Eye (tissue), 1 donor: Measurements from ENCODE around the gene DEPDC1B.
A peak's percentile ranks its signal among the peaks of the same experiment; 100 is the strongest.
"Not testable (repeated sequence)": the region's sequence is repeated elsewhere in the genome, so short reads cannot be mapped to it uniquely, and the experiment has no call there.

Experiments
- DNase-seq: peaks from one replicate; pipeline ENCODE4 v3.0.0-alpha.2; 2015

DEPDC1B gene

DNA sequence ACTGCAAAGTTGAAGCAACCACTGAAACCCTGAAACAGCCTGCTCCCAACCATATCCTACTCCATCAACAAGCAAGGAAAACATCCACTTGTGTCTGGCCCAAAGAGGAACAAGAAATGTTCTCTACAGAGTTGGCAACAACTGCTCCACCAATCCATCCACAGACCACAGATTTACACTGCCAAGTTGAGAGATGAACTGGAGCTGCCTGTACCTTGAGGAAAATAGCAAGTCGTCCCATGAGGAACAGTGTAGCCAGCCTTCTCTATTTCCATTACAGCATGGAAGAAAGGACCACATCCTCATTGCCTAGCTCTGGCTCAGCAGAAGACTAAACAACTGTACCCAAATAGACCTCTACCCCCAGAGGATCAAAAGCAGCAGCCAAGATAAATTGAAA lies 60.4 kb downstream of the DEPDC1B start:
- DNase-seq = no peak

GRCh38 chr5:60638300-60638699 lies 61.7 kb downstream of the DEPDC1B start:
- DNase-seq = no peak

GRCh38 chr5:60636644-60637043 lies 63.3 kb downstream of the DEPDC1B start:
- no peak for DNase-seq

DNA sequence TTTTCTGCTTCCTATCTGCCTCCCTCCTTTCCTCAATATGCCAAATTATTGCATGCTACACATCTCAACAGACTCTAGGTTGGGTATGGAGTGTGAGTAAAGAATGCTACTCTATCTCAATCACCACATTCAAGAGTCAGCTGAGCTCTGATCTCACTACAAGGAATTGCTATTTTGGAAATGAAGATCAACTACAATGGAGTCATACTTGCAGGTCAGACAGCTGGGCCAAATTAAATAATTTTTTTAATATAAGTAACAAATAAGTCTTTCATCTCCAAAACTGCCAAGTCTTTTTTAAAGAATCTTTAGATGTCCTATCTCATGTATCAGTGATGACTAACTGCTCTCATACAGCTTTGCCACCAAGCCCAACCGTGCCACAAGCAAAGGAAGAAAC lies 64.0 kb downstream of the DEPDC1B start:
- no peak for DNase-seq

GRCh38 chr5:60634051-60634450 lies 65.9 kb downstream of the DEPDC1B start:
- no peak for DNase-seq

DNA sequence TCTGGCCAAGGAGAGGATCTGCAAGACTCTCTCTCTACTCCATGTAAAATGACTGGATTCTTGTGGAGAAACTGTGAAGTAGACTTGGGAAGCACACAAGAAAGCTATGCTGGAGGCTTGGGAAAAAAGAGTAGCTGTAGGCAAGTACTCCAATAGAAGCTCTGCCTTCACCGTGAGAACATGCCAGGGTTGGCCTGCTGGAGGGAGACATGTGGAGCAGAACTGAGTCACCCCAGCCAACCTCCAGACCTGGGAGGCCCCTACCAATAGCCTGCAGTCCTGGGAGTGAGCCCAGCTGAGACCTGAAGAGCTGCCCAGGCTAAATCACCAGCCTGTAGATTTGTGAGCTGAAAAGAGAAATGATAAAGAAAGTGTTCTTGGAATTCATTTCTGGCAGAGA lies 66.6 kb downstream of the DEPDC1B start:
- no peak for DNase-seq

GRCh38 chr5:60632153-60632552 lies 67.8 kb downstream of the DEPDC1B start:
- no peak for DNase-seq

GRCh38 chr5:60630836-60631235 lies 69.1 kb downstream of the DEPDC1B start:
- DNase-seq = no peak

- DNase-seq = no peak
Measured at GRCh38 chr5:60630179-60630578, 69.8 kb downstream of the DEPDC1B start.

- DNase-seq = not testable (repeated sequence)
Measured at GRCh38 chr5:60624875-60625274, 75.1 kb downstream of the DEPDC1B start.

DNA sequence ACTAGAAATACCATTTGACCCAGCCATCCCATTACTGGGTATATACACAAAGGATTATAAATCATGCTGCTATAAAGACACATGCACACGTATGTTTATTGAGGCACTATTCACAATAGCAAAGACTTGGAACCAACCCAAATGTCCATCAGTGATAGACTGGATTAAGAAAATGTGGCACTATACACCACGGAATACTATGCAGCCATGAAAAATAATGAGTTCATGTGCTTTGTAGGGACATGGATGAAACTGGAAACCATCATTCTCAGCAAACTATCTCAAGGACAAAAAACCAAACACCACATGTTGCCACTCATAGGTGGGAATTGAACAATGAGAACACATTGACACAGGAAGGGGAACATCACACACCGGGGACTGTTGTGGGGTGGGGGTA lies 79.2 kb downstream of the DEPDC1B start:
- not testable (repeated sequence) for DNase-seq

- no peak for DNase-seq
Measured at GRCh38 chr5:60613826-60614225, 86.1 kb downstream of the DEPDC1B start.

- DNase-seq = no peak
Measured at GRCh38 chr5:60611099-60611740, 88.7 kb downstream of the DEPDC1B start.

GRCh38 chr5:60604771-60605170 lies 95.2 kb downstream of the DEPDC1B start:
- peak; percentile 46 for DNase-seq

- DNase-seq = no peak
Measured at GRCh38 chr5:60598424-60598823, 101.5 kb downstream of the DEPDC1B start.

- DNase-seq = no peak
Measured at GRCh38 chr5:60597572-60598320, 102.2 kb downstream of the DEPDC1B start.

DNA sequence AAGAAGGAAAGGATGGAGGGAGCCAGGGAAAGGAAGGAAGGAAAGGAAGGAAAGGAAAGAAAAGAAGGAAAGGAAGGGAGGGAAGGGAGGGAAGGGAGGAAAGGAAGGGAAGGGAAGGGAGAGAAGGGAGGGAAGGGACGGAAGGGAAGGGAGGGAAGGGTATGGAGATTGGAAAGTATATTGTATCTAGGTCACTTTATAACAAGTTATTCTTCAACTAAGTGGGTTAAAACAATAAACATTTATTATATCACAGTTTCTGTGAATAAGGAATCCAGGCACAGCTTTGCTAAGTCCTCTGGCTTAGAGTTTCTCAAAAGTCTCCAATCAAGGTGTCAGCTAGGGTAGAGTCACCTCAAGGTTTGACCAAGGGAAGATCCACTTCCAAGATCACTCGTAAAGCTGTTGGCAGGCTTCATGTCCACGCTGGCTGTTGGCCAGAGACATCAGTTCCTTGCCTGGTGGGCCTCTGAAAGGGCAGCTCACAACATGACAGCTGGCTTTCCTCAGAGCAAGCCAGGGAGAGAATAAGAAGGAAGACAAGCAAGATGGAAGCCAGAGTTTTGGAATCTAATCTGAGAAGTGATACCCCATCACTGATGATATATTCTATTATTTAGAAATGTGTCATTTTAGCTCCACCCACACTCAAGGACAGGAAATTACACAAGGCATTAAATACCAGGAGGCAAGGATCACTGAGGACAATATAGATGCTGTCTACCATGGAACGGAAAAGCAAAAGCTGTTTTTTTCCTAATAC lies 105.1 kb downstream of the DEPDC1B start:
- DNase-seq = no peak

DNA sequence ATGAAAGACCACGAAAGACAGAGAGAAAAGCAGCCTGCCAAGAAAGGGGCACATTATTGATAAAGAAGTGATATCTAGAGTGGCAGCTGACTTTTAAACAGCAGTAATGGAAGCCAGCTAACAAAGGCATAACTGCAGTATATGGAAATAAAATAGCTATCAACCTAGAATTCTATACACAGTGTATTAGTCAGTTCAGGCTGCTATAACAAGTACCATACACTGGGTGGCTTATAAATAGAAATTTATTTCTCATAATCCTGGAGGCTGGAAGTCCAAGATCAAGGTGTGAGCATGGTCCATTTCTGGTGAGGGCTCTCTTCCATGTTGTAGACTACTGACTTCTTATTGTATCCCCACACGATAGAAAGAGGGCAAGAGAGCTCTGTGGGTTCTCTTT lies 109.8 kb downstream of the DEPDC1B start:
- no peak for DNase-seq

DNA sequence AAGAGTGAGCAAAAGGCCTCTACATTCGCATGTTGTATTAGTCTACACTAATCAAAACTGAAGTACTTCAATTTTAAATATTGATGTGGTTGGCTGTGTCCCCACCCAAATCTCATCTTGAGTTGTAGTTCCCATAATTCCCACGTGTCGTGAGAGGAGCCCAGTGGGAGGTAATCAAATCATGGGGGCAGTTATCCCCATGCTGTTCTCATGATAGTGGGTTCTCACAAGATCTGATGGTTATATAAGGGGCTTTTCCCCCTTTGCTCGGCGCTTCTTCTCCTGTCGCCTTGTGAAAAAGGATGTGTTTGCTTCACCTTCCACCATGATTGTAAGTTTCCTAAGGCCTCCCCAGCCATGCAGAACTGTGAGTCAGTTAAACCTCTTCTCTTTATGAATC lies 112.7 kb downstream of the DEPDC1B start:
- not testable (repeated sequence) for DNase-seq

GRCh38 chr5:60586307-60586901 lies 113.6 kb downstream of the DEPDC1B start:
- peak; percentile 43 for DNase-seq

DNA sequence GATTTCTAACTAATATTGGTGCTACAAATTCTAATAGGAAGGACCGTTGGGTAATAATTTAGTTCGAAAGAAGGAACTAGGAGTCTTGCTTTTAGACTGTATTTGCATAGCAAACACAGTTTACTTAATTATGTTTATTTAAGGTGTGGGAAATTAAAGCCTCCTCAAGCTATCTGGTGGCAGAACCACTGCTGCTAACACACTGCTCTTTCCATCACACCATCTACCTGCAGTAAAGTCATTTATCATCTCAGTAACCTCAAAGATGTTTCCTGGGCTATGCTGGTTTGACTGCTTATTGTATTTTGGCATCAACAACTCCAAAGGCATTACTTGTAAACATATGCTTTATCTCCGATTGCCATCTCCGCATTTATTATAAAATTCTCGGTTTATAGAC lies 114.3 kb downstream of the DEPDC1B start:
- no peak for DNase-seq

DNA sequence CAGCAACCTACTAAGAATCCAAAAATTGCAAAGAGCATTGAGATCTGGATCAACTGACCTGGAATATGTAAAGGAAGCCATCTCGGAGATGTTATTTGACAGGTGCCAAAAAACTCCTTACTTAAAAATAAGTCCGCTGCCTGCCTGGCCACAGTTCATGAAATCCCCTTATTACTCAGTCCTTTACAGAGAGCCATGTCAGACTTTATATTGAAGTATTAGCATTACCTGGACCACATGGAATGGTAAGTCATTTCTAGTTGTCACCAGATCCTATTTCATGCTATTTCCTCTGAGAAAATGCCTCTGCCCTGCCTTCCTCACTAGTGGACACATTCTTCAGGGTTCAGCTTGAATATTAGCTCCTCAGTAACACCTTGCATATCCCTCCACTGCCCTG lies 115.7 kb downstream of the DEPDC1B start:
- no peak for DNase-seq

DNA sequence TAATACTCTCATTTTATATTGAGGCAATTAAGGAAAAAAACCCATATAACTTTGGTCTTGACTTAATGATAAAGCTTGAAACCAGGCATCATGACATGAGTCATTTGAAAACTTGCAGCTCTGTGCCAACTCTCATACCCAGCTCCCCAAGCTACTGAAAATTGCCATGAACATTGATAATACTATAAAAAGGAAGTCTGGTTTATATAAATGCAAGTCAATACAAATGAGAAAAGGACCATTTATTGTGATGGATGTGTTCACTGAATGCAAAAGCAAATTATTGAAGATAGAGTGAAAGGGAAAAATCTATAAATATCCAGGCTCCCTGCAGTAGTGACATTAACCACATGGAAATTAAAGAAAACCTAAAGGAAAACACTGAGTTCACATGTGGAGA lies 116.3 kb downstream of the DEPDC1B start:
- no peak for DNase-seq

DNA sequence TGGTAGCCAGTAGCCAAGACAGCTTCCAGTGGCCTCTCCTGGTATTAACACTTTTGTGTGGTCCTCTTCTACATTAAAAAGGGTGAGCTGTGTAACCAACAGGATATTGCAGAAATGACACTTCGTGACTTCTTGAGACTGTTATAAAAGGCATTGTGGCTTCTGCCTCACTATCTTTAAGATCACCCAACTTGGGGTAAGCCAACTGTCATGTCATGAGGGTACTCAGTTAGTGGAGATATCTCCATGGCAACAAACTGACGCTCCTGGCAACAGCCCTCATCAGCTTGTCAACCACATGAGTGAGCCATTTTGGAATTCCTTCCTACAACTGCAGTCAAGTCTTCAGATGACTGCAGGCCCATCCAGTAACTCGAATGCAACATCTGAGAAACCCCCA lies 121.7 kb downstream of the DEPDC1B start:
- DNase-seq = no peak
